Activated T-helper 1 cell treated with anti-CD3 and anti-CD28 coated beads, Interleukin-12 subunit alpha, Interleukin-12 subunit beta, Interleukin-2, Interleukin-4 antibody, amounts not matched to agents 30 ng/mL and 10 ng/mL and 1 ng/mL, durations not matched to agents 14 hours and 24 hours and 36 hours (primary cell): ENCODE measurements around the gene PERM1. TPM values are rescaled to one million over a fixed set of nuclear protein-coding genes. Genes with fewer than 3 reads are reported as not detected.
A peak's percentile ranks its signal among the peaks of the same experiment; 100 is the strongest.

Source experiments
- DNase-seq: peaks from one replicate; pipeline ENCODE4 v3.0.0; 2021; ENCODE audit warnings: low spot score
- H3K27ac Mint-ChIP-seq: one replicate; pipeline ENCODE4 v1.8.0; 2021; ENCODE audit warnings: mild to moderate bottlenecking, mixed read lengths
- H3K27me3 Mint-ChIP-seq: one replicate; pipeline ENCODE4 v1.8.0; 2022; ENCODE audit warnings: mild to moderate bottlenecking, moderate library complexity, mixed read lengths; ENCODE audit not compliant: insufficient read depth
- H3K36me3 Mint-ChIP-seq: one replicate; pipeline ENCODE4 v1.8.0; 2021; ENCODE audit warnings: low read depth, mixed read lengths
- H3K4me1 Mint-ChIP-seq: one replicate; pipeline ENCODE4 v1.8.0; 2021; ENCODE audit warnings: low read depth, mixed read lengths
- H3K4me3 Mint-ChIP-seq: one replicate; pipeline ENCODE4 v1.8.0; 2021; ENCODE audit warnings: mild to moderate bottlenecking, moderate library complexity, mixed read lengths
- H3K9me3 Mint-ChIP-seq: one replicate; pipeline ENCODE4 v1.8.0; 2021; ENCODE audit warnings: mixed read lengths
- intact Hi-C: fragments of 100-400 bp; cut with micrococcal nuclease; formaldehyde crosslinking; loops from one replicate; pipeline ENCODE4 v1.15.1; 2024
- total RNA-seq: library from RNA; stranded (reverse); gene quantifications from 2 replicates; pipeline ENCODE4 v1.2.3, GENCODE V29; 2022

PERM1 gene
- total RNA-seq, 1 donor from 2014 or later: not detected

- no peaks in the 10 kb centered on the region for H3K9me3 Mint-ChIP-seq
- H3K27me3 Mint-ChIP-seq: peaks cover 13% of the 10 kb centered on the region
- no peak overlapping the region for H3K27ac Mint-ChIP-seq
- H3K4me1 Mint-ChIP-seq: peaks cover 4% of the 10 kb centered on the region
- H3K4me3 Mint-ChIP-seq: no peak overlapping the region
- intact Hi-C loops: no loop called here
- no peak for DNase-seq
- peaks cover 15% of the 10 kb centered on the region for H3K36me3 Mint-ChIP-seq
Measured at GRCh38 chr1:944341-945325, 37.3 kb downstream of the PERM1 start.

- H3K4me1 Mint-ChIP-seq: peaks cover 4% of the 10 kb centered on the region
- intact Hi-C loops: no loop called here
- DNase-seq: no peak
- H3K27me3 Mint-ChIP-seq: peaks cover 18% of the 10 kb centered on the region
- no peak overlapping the region for H3K4me3 Mint-ChIP-seq
- no peak overlapping the region for H3K27ac Mint-ChIP-seq
- H3K9me3 Mint-ChIP-seq: no peaks in the 10 kb centered on the region
- peaks cover 13% of the 10 kb centered on the region for H3K36me3 Mint-ChIP-seq
Measured at GRCh38 chr1:943545-944340, 38.1 kb downstream of the PERM1 start.

GRCh38 chr1:942864-943533 lies 38.9 kb downstream of the PERM1 start:
- peaks cover 4% of the 10 kb centered on the region for H3K4me1 Mint-ChIP-seq
- no peak for DNase-seq
- H3K27ac Mint-ChIP-seq: no peak overlapping the region
- intact Hi-C loops: no loop called here
- peaks cover 25% of the 10 kb centered on the region for H3K27me3 Mint-ChIP-seq
- H3K9me3 Mint-ChIP-seq: no peaks in the 10 kb centered on the region
- no peak overlapping the region for H3K4me3 Mint-ChIP-seq
- peaks cover 12% of the 10 kb centered on the region for H3K36me3 Mint-ChIP-seq

GRCh38 chr1:942411-942821 lies 39.5 kb downstream of the PERM1 start:
- Mint-ChIP-seq H3K36me3 (peaks cover 12% of the 10 kb centered on the region), H3K27me3 (peaks cover 30% of the 10 kb centered on the region), H3K27ac (no peak overlapping the region), H3K4me1 (peaks cover 4% of the 10 kb centered on the region), H3K4me3 (no peak overlapping the region), H3K9me3 (no peaks in the 10 kb centered on the region)
- intact Hi-C loops: no loop called here
- DNase-seq: no peak

GRCh38 chr1:941588-942383 lies 40.1 kb downstream of the PERM1 start:
- H3K27ac Mint-ChIP-seq: no peak overlapping the region
- no peak overlapping the region for H3K4me3 Mint-ChIP-seq
- peaks cover 4% of the 10 kb centered on the region for H3K4me1 Mint-ChIP-seq
- intact Hi-C loops: loop anchor here (2.0 kb wide), 2 partner anchors 19 to 37 kb away; partner anchors contain the start of gene SAMD11
- no peak for DNase-seq
- peaks cover 12% of the 10 kb centered on the region for H3K36me3 Mint-ChIP-seq
- H3K27me3 Mint-ChIP-seq: peaks cover 30% of the 10 kb centered on the region
- no peaks in the 10 kb centered on the region for H3K9me3 Mint-ChIP-seq

- peaks cover 12% of the 10 kb centered on the region for H3K36me3 Mint-ChIP-seq
- peaks cover 30% of the 10 kb centered on the region for H3K27me3 Mint-ChIP-seq
- intact Hi-C loops: loop anchor here (2.0 kb wide), 2 partner anchors 18 to 36 kb away; partner anchors contain the start of gene SAMD11
- no peak overlapping the region for H3K27ac Mint-ChIP-seq
- DNase-seq: no peak
- H3K4me3 Mint-ChIP-seq: peak overlapping the region; percentile 62
- H3K9me3 Mint-ChIP-seq: no peaks in the 10 kb centered on the region
- H3K4me1 Mint-ChIP-seq: peaks cover 4% of the 10 kb centered on the region
Measured at GRCh38 chr1:941015-941587, 40.8 kb downstream of the PERM1 start.

- Mint-ChIP-seq H3K4me3 (no peak overlapping the region), H3K27ac (no peak overlapping the region), H3K4me1 (peaks cover 4% of the 10 kb centered on the region), H3K36me3 (peaks cover 6% of the 10 kb centered on the region), H3K27me3 (peaks cover 33% of the 10 kb centered on the region), H3K9me3 (no peaks in the 10 kb centered on the region)
- no peak for DNase-seq
- intact Hi-C loops: loop anchor here (2.0 kb wide), 2 partner anchors 18 to 36 kb away; partner anchors contain the start of gene SAMD11
Measured at GRCh38 chr1:940107-941014, 41.5 kb downstream of the PERM1 start.

- intact Hi-C loops: loop anchor here (2.0 kb wide), 2 partner anchors 17 to 35 kb away; partner anchors contain the start of gene SAMD11
- DNase-seq: no peak
- H3K4me3 Mint-ChIP-seq: no peak overlapping the region
- H3K27ac Mint-ChIP-seq: no peak overlapping the region
- peaks cover 2% of the 10 kb centered on the region for H3K36me3 Mint-ChIP-seq
- no peaks in the 10 kb centered on the region for H3K9me3 Mint-ChIP-seq
- peaks cover 4% of the 10 kb centered on the region for H3K4me1 Mint-ChIP-seq
- H3K27me3 Mint-ChIP-seq: peaks cover 37% of the 10 kb centered on the region
Measured at GRCh38 chr1:939511-940106, 42.3 kb downstream of the PERM1 start.

GRCh38 chr1:938711-939489 lies 43.0 kb downstream of the PERM1 start:
- Mint-ChIP-seq H3K36me3 (peaks cover 2% of the 10 kb centered on the region), H3K27ac (no peak overlapping the region), H3K4me3 (no peak overlapping the region), H3K4me1 (peaks cover 4% of the 10 kb centered on the region), H3K9me3 (no peaks in the 10 kb centered on the region), H3K27me3 (peaks cover 37% of the 10 kb centered on the region)
- no peak for DNase-seq
- intact Hi-C loops: no loop called here

- Mint-ChIP-seq H3K4me3 (no peak overlapping the region), H3K9me3 (no peaks in the 10 kb centered on the region), H3K27ac (no peak overlapping the region), H3K27me3 (peaks cover 38% of the 10 kb centered on the region), H3K4me1 (peaks cover 4% of the 10 kb centered on the region), H3K36me3 (peaks cover 2% of the 10 kb centered on the region)
- intact Hi-C loops: no loop called here
- no peak for DNase-seq
Measured at GRCh38 chr1:938088-938683, 43.7 kb downstream of the PERM1 start.
